Lung (tissue), 12 donors: ENCODE measurements around the gene SLC47A1. TPM values are rescaled to one million over a fixed set of nuclear protein-coding genes. Genes with fewer than 3 reads are reported as not detected.

ENCODE experiments used
- ATAC-seq: fragments of 200-7000 bp; cut with Tn5 transposase; one replicate; pipeline ENCODE4 v1.9.1; 2020; ENCODE audit warnings: moderate number of reproducible peaks; ENCODE audit not compliant: insufficient read depth, low FRiP score
- DNase-seq, 3 donors: peaks; one replicate each; pipeline ENCODE4 v3.0.0-alpha.2; 2013 to 2017
- H3K27ac ChIP-seq, 2 donors: one replicate each; pipeline ENCODE4 v1.5.1; 2013; ENCODE audit warnings: mild to moderate bottlenecking in 2 of 2, moderate library complexity in 2 of 2, control low read depth in 1 of 2, inconsistent platforms in 1 of 2, low read depth in 1 of 2, low read length in 1 of 2
- H3K27me3 ChIP-seq, 3 donors: one replicate each; pipeline ENCODE4 v1.5.1; 2013; ENCODE audit warnings: low read length in 2 of 3; ENCODE audit not compliant: control insufficient read depth in 3 of 3, insufficient read depth in 3 of 3
- H3K36me3 ChIP-seq, 4 donors: one replicate each; pipeline ENCODE4 v1.5.1; 2013; ENCODE audit warnings: low read length in 4 of 4, mild to moderate bottlenecking in 1 of 4, moderate library complexity in 1 of 4; ENCODE audit not compliant: control insufficient read depth in 4 of 4, insufficient read depth in 4 of 4
- H3K4me1 ChIP-seq, 5 donors: one replicate each; pipeline ENCODE4 v1.5.1; 2013; ENCODE audit warnings: low read length in 5 of 5, mild to moderate bottlenecking in 2 of 5, moderate library complexity in 1 of 5; ENCODE audit not compliant: control insufficient read depth in 5 of 5, insufficient read depth in 5 of 5
- H3K4me3 ChIP-seq: one replicate; pipeline ENCODE4 v1.5.1; 2013; ENCODE audit warnings: mild to moderate bottlenecking, control low read depth, moderate library complexity
- H3K9ac ChIP-seq, 2 donors: one replicate each; pipeline ENCODE4 v1.5.1; 2013; ENCODE audit warnings: low read length in 2 of 2, control low read depth in 1 of 2; ENCODE audit not compliant: insufficient read depth in 1 of 2
- H3K9me3 ChIP-seq, 4 donors: one replicate each; pipeline ENCODE4 v1.5.1; 2013; ENCODE audit warnings: low read length in 3 of 4, mild to moderate bottlenecking in 1 of 4, moderate library complexity in 1 of 4; ENCODE audit not compliant: control insufficient read depth in 4 of 4, insufficient read depth in 3 of 4
- WGBS, 2 donors: extraction: QIAGEN DNeasy Blood & Tissue Kit; methylation state at CpG; one replicate each; pipeline ENCODE4 v1.1.7; 2013; 5-methylcytosine and 5-hydroxymethylcytosine counted together
- polyA plus RNA-seq, 2 donors: library from polyadenylated mRNA; stranded (reverse); fragments of 200-250 nt; gene quantifications; one replicate each; pipeline ENCODE4 v1.2.1, GENCODE V29; 2013
- total RNA-seq, 2 donors: library from RNA; depleted of rRNA in 1 of 2; stranded (reverse); fragments of >200 nt in 1 of 2; gene quantifications; one replicate each; pipeline ENCODE4 v1.2.1, GENCODE V29; 2014 to 2021
- TF ChIP-seq, protein P1 (sequence below): IDR thresholded peaks from 2 replicates; pipeline ENCODE4 v1.5.1; 2012; ENCODE audit warnings: mild to moderate bottlenecking; ENCODE audit errors: control extremely low read depth, extremely low read depth
- donor health status: control.
- donor health status: control.
- donor health status: Bipolar disorder and iron deficiency.
- donor health status: healthy.
- donor health status: DM: yes; HTN: yes; CAD: no.

Gene SLC47A1
- total and polyA plus RNA-seq, 4 donors: 0.74 to 9.4 (median 2.3) TPM

- Histone ChIP-seq H3K36me3 (no peaks in the 10 kb centered on the region), H3K27ac (no peak overlapping the region), H3K9ac (no peak overlapping the region), H3K9me3 (no peaks in the 10 kb centered on the region), H3K4me3 (no peak overlapping the region), H3K4me1 (peaks cover 0 to 14% (median 2%) of the 10 kb centered on the region in 5 donors), H3K27me3 (no peaks in the 10 kb centered on the region)
- peak; percentile 81 to 94 (median 88) for DNase-seq
- no peak for ATAC-seq
- WGBS, 2 donors: 47 to 67% methylated on average over 12 of the region's 12 CpGs
- TF ChIP-seq, protein P1, sequence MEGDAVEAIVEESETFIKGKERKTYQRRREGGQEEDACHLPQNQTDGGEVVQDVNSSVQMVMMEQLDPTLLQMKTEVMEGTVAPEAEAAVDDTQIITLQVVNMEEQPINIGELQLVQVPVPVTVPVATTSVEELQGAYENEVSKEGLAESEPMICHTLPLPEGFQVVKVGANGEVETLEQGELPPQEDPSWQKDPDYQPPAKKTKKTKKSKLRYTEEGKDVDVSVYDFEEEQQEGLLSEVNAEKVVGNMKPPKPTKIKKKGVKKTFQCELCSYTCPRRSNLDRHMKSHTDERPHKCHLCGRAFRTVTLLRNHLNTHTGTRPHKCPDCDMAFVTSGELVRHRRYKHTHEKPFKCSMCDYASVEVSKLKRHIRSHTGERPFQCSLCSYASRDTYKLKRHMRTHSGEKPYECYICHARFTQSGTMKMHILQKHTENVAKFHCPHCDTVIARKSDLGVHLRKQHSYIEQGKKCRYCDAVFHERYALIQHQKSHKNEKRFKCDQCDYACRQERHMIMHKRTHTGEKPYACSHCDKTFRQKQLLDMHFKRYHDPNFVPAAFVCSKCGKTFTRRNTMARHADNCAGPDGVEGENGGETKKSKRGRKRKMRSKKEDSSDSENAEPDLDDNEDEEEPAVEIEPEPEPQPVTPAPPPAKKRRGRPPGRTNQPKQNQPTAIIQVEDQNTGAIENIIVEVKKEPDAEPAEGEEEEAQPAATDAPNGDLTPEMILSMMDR: no peak
Observed at GRCh38 chr17:19487024-19487600, 46.5 kb upstream of the SLC47A1 start.

GRCh38 chr17:19492141-19492540 is 41.5 kb upstream of the SLC47A1 start:
- ATAC-seq (no peak), DNase-seq (no peak)
- TF ChIP-seq, protein P1: no peak
- Histone ChIP-seq H3K9me3 (no peaks in the 10 kb centered on the region), H3K9ac (no peak overlapping the region), H3K4me1 (peaks cover 0 to 3% (median 0%) of the 10 kb centered on the region in 5 donors), H3K4me3 (no peak overlapping the region), H3K27me3 (no peaks in the 10 kb centered on the region), H3K36me3 (no peaks in the 10 kb centered on the region), H3K27ac (no peak overlapping the region)
- WGBS, 2 donors: 90 to 93% methylated on average over 5 of the region's 5 CpGs

GRCh38 chr17:19494961-19495806 is 38.5 kb upstream of the SLC47A1 start:
- Histone ChIP-seq H3K36me3 (no peaks in the 10 kb centered on the region), H3K4me3 (no peak overlapping the region), H3K27ac (no peak overlapping the region), H3K9me3 (no peaks in the 10 kb centered on the region), H3K4me1 (no peaks in the 10 kb centered on the region), H3K27me3 (no peaks in the 10 kb centered on the region), H3K9ac (no peak overlapping the region)
- ATAC-seq (no peak), DNase-seq (no peak)
- TF ChIP-seq, protein P1: no peak
- 93% methylated on average over 40 of the region's 40 CpGs for WGBS, 2 donors
